ENCODE measurements around the gene EFTUD2. TPM values are rescaled to one million over a fixed set of nuclear protein-coding genes. Genes with fewer than 3 reads are reported as not detected.

The EFTUD2 gene
- total RNA-seq, 1 experiment from 2014 or later, result 215 TPM

- DNase-seq (ENCODE audit: low spot score), result no peak
These were observed 26.8 kb upstream of the EFTUD2 start for GRCh38 chr17:44925731-44926697.

GRCh38 chr17:44924107-44924544, 24.9 kb upstream of the EFTUD2 start:
- DNase-seq (ENCODE audit: low spot score), result no peak

- DNase-seq (ENCODE audit: low spot score), result no peak
These were observed 23.7 kb upstream of the EFTUD2 start for GRCh38 chr17:44922746-44923470.

- no peak for DNase-seq (ENCODE audit: low spot score)
These were observed 22.9 kb upstream of the EFTUD2 start for GRCh38 chr17:44922136-44922535.

- DNase-seq (ENCODE audit: low spot score), result no peak
These were observed 22.1 kb upstream of the EFTUD2 start for GRCh38 chr17:44921122-44921882.

GRCh38 chr17:44920565-44920940, 21.3 kb upstream of the EFTUD2 start:
- DNase-seq (ENCODE audit: low spot score), result no peak

DNA sequence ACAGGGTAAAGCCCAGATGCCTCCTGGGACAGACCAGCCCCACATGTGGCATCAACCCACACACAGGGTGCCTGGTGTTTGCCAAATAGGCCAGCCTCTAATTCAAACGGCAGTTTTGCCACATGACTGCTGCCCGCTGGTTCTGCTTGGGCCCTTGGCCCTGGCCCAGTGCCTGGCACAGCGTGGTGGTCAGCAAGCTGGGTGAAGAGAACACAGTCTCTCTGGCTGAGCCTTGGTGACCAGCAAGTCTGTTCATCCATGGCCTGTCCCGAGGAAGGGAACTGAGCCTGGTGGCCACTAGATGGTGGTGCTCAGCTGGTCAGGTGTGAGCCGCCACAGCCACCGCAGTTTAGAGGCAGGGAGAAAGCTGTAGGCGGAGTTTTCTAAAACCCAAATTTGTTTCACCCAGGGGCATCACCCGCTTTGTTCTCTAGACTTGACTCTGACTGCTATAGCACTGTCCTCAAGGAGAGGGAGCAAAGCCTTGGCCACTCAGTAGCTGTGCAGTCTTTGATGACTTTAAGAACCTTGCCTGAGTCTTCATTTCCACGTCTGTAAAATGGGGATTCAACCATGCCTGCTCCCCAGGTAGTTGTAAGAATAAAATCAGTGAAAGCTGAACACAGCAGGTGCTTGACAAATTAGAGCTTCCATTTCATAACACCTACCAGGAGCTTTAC, 20.8 kb upstream of the EFTUD2 start:
- peak; percentile 86 for DNase-seq (ENCODE audit: low spot score)

DNA sequence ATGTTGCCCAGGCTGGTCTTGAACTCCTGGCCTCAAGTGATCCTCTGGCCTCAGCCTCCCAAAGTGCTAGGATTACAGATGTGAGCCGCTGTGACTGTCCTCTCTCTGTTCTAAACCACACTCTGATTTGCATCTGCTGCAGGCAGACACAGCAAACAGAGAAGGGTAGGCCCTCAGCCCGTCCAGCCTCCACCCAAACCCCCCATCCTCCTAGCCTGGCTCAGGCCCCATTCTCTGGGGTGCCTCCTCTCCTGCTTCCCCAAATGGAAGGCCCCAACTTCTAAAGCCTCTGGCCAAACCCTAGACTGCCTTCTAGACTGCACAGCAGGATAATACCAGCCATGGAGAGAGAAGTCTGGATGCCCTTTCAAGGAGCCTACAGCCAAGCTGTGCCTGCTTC, 20.2 kb upstream of the EFTUD2 start:
- no peak for DNase-seq (ENCODE audit: low spot score)

DNA sequence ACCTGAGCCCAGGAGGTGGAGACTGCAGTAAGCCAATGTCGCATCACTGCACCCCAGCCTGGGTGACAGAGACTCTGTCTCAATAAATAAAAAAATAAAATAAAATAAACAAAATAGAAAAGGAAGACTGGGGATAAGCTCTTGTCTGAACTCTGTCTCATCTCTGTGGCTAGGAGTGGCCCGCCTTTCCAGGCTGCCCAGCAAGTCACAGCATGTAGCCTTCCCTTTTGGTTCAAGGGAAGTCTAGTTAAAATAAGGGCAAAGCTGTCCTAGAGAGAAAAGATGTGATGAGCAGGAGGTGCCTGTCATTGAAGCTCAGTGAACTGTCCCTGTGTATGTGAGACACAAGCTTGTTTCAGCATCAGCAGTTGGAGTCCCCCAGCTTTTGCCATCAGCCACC, 18.8 kb upstream of the EFTUD2 start:
- DNase-seq (ENCODE audit: low spot score), result no peak

DNA sequence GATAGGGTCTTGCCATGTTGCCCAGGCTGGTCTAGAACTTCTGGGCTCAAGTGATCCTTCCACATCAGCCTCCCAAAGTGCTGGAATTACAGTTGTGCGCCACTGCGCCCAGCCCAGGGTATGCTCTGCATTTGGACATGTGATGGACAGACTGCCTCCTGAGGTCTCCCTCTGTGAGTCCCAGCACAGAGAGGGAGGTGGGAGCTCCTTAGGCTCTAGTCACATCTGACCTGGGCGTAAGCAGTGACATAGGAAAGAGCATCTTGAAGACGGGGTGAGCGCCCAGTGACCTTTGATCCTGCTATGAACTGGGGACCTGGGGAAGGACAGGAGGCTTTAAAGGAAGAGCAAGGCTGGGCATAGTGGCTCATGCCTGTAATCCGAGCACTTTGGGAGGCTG, 18.2 kb upstream of the EFTUD2 start:
- no peak for DNase-seq (ENCODE audit: low spot score)

DNA sequence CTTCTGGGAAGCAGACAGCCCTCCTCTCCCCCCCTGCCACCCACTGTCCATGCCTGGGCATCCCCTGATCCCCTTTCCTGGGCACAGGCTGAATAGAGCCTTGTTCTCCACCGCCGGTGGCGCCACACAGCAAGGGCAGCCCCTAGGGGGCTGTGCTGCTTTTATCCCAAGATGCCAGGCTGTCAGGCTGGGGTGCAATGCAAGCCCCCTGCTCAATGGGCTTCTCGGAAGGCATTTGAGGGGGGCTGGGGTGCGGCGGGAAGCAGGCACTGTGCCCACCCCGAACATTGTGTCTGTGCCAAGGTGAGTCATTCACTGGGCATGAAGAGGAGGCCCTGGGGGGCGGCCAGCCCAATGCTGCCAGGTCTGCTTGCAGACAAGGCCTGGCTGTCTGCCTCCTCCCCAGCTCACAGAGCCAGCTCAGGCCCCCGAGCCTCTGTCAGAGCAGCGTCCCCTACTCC, 17.6 kb upstream of the EFTUD2 start:
- DNase-seq (ENCODE audit: low spot score), result peak; percentile 83

DNA sequence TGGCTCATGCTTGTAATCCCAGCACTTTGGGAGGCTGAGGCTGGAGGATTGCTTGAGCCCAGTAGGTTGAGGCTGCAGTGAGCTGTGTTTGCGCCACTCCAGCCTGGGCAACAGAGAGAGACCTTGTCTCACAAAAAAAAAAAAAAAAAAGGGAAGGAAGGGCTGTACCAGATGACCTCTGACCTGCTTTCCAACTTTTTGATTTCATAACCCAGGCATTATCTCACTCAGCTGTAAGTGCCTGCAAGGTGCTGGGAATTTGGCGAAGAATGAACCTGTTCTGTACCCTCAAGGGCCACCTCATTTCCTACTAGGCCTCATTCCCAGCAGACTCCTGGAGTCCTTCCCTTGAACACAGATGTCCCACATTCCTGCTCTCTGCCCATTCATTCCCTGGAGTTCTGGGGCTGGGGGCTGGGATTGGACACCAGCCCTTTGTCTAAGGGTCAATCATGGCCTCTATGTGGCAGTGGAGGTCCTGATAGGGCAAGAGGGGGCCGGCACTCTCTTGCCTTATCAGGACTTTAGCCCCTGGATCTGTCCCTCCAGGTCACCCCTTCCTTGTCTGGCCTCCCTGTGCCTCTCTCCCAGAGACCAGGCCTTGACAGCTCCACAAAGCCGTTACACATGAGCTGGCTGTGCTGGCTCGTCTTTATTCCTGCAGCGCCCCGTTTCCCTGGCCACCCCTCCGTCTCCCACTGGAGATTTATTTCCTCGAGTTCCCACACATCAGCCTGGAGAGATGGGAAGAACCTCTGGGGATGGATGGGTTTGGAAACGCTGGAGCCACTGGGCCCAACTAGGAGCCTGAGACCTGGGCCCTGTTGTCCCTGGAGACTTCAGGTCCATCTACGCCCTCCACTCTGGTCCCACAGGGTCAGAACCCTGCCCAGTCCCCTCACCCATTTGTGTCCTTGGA, 16.9 kb upstream of the EFTUD2 start:
- no peak for DNase-seq (ENCODE audit: low spot score)

- DNase-seq (ENCODE audit: low spot score), result no peak
These were observed 16.1 kb upstream of the EFTUD2 start, which contains the start of gene GFAP for GRCh38 chr17:44915321-44915726. Gene GFAP, minus strand, starts transcription at chr17:44915500. Its CDS starts 14 bp downstream, at chr17:44915486.

DNA sequence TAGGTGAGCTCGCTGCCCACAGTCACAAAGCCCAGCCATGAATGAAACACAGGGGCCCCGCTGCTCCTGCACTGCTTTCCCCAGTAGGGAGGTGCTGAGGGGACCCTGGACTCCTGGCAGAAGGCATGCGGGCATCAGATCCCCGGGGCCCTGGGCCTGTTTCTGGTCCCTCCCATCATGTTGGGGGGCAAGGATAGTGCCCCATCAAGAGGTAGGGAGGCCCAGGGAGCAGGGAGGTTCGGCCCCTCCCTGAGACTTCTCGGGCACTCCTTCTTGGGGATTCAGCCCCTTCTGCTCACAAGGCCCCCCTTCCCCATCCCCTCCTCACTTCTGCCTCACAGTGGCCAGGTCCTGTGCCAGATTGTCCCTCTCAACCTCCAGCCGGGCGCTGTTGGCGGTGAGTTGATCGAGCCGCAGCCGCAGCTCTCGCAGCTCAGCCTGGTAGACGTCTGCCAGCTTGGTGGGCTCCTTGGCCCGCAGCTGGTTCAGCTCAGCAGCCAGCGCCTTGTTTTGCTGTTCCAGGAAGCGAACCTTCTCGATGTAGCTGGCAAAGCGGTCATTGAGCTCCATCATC, 15.5 kb upstream of the EFTUD2 start:
- DNase-seq (ENCODE audit: low spot score), result no peak

- DNase-seq (ENCODE audit: low spot score), result no peak
These were observed 14.9 kb upstream of the EFTUD2 start for GRCh38 chr17:44914148-44914547.

DNA sequence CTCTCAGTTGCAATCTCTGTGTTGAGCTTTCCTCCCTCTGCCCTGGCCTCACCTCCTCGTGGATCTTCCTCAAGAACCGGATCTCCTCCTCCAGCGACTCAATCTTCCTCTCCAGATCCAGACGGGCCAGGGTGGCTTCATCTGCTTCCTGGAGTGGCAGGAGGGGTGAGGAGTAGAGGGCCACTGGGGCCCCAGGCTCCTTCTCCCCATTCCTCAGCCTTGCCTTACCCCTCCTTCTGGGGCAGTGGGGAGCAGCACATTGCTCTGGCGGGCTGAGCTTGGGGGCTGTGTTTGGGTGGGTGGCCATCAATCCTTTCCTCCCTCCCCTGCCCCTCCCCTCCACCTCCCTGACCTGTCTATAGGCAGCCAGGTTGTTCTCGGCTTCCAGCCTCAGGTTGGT, 14.4 kb upstream of the EFTUD2 start:
- DNase-seq (ENCODE audit: low spot score), result no peak

GRCh38 chr17:44912763-44913544, 13.7 kb upstream of the EFTUD2 start:
- DNase-seq (ENCODE audit: low spot score), result no peak

GRCh38 chr17:44911133-44912001, 12.1 kb upstream of the EFTUD2 start:
- DNase-seq (ENCODE audit: low spot score), result peak; percentile 42
